ENCODE data around the gene CPE.

- TF ChIP-seq, protein P1, sequence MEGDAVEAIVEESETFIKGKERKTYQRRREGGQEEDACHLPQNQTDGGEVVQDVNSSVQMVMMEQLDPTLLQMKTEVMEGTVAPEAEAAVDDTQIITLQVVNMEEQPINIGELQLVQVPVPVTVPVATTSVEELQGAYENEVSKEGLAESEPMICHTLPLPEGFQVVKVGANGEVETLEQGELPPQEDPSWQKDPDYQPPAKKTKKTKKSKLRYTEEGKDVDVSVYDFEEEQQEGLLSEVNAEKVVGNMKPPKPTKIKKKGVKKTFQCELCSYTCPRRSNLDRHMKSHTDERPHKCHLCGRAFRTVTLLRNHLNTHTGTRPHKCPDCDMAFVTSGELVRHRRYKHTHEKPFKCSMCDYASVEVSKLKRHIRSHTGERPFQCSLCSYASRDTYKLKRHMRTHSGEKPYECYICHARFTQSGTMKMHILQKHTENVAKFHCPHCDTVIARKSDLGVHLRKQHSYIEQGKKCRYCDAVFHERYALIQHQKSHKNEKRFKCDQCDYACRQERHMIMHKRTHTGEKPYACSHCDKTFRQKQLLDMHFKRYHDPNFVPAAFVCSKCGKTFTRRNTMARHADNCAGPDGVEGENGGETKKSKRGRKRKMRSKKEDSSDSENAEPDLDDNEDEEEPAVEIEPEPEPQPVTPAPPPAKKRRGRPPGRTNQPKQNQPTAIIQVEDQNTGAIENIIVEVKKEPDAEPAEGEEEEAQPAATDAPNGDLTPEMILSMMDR (IDR thresholded peaks at IDR 0.05), result no peak
- no peak for TF ChIP-seq POLR2AphosphoS5 (IDR thresholded peaks at IDR 0.05)
These were observed 5.4 kb downstream of the CPE start for GRCh38 chr4:165384186-165384585.
